ENCODE results near the gene CSNK1D. TPM values are rescaled to one million over a fixed set of nuclear protein-coding genes. Genes with fewer than 3 reads are reported as not detected.

CSNK1D gene
- total RNA-seq, 1 donor from 2014 or later, result 86.8 TPM

DNA sequence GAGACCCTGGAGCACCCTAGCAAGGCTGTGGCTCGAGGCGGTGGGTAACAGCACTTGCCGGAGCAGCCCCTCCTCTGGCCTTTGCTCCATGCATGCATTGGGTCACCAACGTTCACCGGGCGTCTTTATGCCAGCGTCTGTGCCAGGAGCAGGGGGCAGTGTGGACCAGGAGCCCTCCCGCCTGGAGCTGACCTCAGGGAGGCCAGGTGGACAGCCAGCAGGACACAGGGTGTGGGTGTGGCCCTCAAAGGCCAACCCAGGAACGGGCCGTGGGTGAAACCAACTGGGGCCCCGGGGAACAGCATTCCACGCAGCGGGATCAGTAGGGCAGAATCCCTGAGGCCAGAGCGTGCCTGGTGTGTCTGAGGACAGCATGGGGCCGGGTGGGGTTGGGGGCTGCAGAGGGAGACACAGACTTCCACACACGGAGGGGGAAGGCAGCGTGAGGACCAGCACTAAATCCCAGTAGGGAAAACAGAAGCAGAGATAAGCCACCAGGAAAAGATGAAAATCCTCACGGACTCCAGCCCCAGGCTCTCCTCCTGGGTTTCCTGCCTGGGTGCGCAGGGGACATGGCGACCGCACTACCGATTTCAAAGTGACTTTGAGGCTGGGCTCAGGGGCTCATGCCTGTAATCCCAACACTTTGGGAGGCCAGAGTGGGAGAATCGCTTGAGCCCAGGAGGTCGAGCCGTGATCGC is 46.8 kb upstream of the CSNK1D start:
- H3K4me3 ChIP-seq, result no peak overlapping the region
- peaks cover 0 to 5% of the 10 kb centered on the region in 2 donors for H3K4me1 ChIP-seq
- DNase-seq (ENCODE audit: low spot score in 2 of 2), result no peak
- no peak overlapping the region for H3K27ac ChIP-seq
- no peaks in the 10 kb centered on the region for H3K9me3 ChIP-seq
- TF ChIP-seq, protein P1, sequence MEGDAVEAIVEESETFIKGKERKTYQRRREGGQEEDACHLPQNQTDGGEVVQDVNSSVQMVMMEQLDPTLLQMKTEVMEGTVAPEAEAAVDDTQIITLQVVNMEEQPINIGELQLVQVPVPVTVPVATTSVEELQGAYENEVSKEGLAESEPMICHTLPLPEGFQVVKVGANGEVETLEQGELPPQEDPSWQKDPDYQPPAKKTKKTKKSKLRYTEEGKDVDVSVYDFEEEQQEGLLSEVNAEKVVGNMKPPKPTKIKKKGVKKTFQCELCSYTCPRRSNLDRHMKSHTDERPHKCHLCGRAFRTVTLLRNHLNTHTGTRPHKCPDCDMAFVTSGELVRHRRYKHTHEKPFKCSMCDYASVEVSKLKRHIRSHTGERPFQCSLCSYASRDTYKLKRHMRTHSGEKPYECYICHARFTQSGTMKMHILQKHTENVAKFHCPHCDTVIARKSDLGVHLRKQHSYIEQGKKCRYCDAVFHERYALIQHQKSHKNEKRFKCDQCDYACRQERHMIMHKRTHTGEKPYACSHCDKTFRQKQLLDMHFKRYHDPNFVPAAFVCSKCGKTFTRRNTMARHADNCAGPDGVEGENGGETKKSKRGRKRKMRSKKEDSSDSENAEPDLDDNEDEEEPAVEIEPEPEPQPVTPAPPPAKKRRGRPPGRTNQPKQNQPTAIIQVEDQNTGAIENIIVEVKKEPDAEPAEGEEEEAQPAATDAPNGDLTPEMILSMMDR (IDR thresholded peaks at IDR 0.05), result no peak
- H3K36me3 ChIP-seq, result no peaks in the 10 kb centered on the region
- intact Hi-C loops (cut with DNase I), result loop anchor here (2.0 kb wide), 1 partner anchor 83 kb away; no protein-coding TSS in a partner anchor
- peaks cover 16% of the 10 kb centered on the region for H3K27me3 ChIP-seq

DNA sequence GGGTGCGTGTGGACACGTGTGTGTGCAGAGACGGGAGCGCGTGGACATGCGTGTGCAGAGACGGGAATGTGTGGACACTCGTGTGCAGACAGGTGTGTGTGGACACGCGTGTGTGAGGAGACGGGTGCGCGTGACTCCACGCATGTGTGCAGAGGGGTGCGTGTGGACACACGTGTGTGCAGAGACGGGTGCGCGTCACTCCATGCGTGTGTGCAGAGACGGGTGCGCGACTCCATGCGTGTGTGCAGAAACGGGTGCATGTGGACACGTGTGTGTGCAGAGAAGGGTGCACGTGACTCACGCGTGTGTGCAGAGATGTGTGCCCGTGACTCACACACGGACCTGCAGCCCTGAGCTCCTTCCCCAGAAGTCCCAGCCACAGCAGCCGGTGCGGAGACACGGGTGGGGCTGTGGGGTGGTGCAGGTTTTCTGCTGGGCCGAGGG is 46.1 kb upstream of the CSNK1D start:
- intact Hi-C loops (cut with DNase I), result loop anchor here (2.0 kb wide), 1 partner anchor 83 kb away; no protein-coding TSS in a partner anchor
- peaks cover 0 to 5% of the 10 kb centered on the region in 2 donors for H3K4me1 ChIP-seq
- H3K36me3 ChIP-seq, result no peaks in the 10 kb centered on the region
- TF ChIP-seq, protein P1 (IDR thresholded peaks at IDR 0.05), result no peak
- H3K4me3 ChIP-seq, result no peak overlapping the region
- peaks cover 17% of the 10 kb centered on the region for H3K27me3 ChIP-seq
- H3K27ac ChIP-seq, result no peak overlapping the region
- no peaks in the 10 kb centered on the region for H3K9me3 ChIP-seq
- DNase-seq (ENCODE audit: low spot score in 2 of 2), result no peak

DNA sequence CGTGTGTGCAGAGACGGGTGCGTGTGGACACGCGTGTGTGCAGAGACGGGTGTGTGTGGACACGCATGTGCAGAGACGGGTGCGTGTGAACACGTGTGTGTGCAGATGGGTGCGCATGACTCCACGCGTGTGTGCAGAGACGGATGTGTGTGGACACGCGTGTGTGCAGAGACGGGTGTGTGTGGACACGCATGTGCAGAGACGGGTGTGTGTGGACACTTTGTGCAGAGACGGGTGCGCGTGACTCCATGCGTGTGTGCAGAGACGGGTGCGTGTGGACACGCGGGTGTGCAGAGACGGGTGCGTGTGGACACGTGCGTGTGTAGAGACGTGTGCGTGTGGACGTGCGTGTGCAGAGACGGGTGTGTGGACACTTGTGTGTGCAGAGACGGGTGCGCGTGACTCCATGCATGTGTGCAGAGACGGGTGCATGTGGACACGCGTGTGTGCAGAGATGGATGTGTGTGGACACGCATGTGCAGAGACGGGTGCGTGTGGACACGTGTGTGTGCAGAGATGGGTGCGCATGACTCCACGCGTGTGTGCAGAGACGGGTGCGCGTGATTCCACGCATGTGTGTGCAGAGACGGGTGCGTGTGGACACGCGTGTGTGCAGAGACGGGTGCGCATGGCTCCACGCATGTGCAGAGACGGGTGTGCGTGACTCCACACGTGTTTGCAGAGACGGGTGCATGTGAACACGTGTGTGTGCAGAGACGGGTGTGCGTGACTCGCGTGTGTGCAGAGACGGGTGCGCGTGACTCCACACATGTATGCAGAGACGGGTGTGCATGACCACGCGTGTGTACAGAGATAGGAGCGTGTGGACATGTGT is 45.5 kb upstream of the CSNK1D start:
- no peaks in the 10 kb centered on the region for H3K9me3 ChIP-seq
- TF ChIP-seq, protein P1 (IDR thresholded peaks at IDR 0.05), result no peak
- no peak overlapping the region for H3K4me3 ChIP-seq
- intact Hi-C loops (cut with DNase I), result no loop called here
- peaks cover 0 to 5% of the 10 kb centered on the region in 2 donors for H3K4me1 ChIP-seq
- no peak for DNase-seq (ENCODE audit: low spot score in 2 of 2)
- H3K27ac ChIP-seq, result no peak overlapping the region
- peaks cover 17% of the 10 kb centered on the region for H3K27me3 ChIP-seq
- no peaks in the 10 kb centered on the region for H3K36me3 ChIP-seq

DNA sequence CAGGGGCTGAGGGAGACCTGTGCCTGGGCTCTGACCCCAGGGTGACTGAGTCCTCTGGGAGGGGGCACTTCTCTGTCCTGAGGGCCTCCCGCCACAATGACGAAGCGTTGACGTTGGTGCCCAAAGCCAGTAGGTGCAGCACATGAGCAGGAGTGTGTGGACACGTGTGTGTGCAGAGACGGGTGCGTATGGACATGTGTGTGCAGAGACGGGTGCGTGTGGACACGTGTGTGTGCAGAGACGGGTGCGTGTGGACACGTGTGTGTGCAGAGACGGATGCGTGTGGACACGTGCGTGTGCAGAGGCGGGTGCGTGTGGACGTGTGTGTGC is 44.6 kb upstream of the CSNK1D start:
- TF ChIP-seq, protein P1 (IDR thresholded peaks at IDR 0.05), result no peak
- no peak for DNase-seq (ENCODE audit: low spot score in 2 of 2)
- H3K4me1 ChIP-seq, result peaks cover 0 to 5% of the 10 kb centered on the region in 2 donors
- no peak overlapping the region for H3K4me3 ChIP-seq
- intact Hi-C loops (cut with DNase I), result no loop called here
- no peak overlapping the region for H3K27ac ChIP-seq
- no peaks in the 10 kb centered on the region for H3K9me3 ChIP-seq
- no peaks in the 10 kb centered on the region for H3K36me3 ChIP-seq
- peaks cover 17% of the 10 kb centered on the region for H3K27me3 ChIP-seq

DNA sequence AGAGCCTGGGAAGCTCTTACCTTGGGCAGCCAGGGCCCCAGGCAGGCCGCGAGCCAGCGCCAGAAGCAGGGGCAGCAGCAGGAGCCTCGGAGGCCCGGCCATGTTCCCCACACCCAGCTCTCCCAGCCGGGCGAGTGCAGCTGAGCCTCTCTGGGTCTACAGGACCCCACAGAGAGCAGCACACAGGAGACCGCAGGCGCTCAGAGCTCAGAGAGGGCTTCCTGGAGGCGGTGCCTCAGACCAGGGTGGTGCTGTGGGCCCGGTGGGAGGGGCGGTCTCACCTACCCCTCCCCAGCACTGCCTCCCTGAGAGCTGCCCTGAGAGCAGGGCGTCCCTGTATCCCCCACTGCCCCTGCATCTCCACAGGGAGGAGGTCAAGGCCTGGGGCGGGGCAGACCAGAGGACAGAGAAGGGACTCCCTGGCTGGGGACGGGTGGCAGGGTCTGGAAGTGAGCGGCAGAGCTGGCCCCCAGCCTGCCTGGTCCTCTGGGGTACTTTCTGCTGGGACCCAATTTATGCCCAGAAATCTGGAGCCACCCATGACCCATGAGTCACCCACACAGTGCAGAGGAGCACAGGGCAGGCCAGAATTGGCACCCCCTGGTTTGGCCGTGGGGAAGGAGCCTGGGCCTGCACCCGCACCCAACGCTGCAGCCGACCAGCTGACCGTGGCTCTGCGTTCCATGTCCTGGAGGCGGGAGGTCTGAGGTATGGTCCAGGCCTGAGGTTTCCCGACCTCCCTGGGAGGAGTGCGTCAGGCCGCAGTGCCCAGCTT is 44.1 kb upstream of the CSNK1D start, which contains the start of gene CD7:
Gene CD7, minus strand, starts transcription at position 215 of the 775 bp plus-strand sequence. Its CDS starts 113 bp downstream, at position 102.
- no peak within 1 kb of the TSS for H3K4me3 ChIP-seq
- intact Hi-C loops (cut with DNase I), result no loop called here
- DNase-seq (ENCODE audit: low spot score in 2 of 2), result no peak

More for the DNA sequence above, 44.1 kb upstream of the CSNK1D start, which contains the start of gene CD7:
- TF ChIP-seq, protein P1 (IDR thresholded peaks at IDR 0.05), result no peak
- peaks cover 17% of the 10 kb centered on the region for H3K27me3 ChIP-seq
- H3K4me1 ChIP-seq, result peaks cover 0 to 5% of the 10 kb centered on the region in 2 donors
- no peak within 1 kb of the TSS for H3K27ac ChIP-seq
- no peaks in the 10 kb centered on the region for H3K36me3 ChIP-seq
- no peaks in the 10 kb centered on the region for H3K9me3 ChIP-seq
